B cell (primary cell): ENCODE measurements around the gene TIMMDC1. TPM values are rescaled to one million over a fixed set of nuclear protein-coding genes. Genes with fewer than 3 reads are reported as not detected.
A peak's percentile ranks its signal among the peaks of the same experiment; 100 is the strongest.
"Not testable (repeated sequence)": the region's sequence is repeated elsewhere in the genome, so short reads cannot be mapped to it uniquely, and the experiment has no call there.

Experiments used
- ATAC-seq: fragments of 200-7000 bp; cut with Tn5 transposase; one replicate; pipeline ENCODE4 v1.10.0; 2021; ENCODE audit warnings: low read depth, mild to moderate bottlenecking, moderate number of reproducible peaks, moderate library complexity
- CTCF ChIA-PET: fragments of 350-600 bp; sonication (Branson Sonifier 250); formaldehyde crosslinking; loops from one replicate; lab custom pipeline; 2021; ENCODE audit warnings: antibody characterized with exemption, inconsistent platforms; lab: Charles Lee
- POLR2A ChIA-PET: fragments of 350-600 bp; sonication (Branson Sonifier 250); formaldehyde crosslinking; loops from one replicate; lab custom pipeline; 2021; ENCODE audit warnings: antibody characterized with exemption; lab: Charles Lee
- DNase-seq: peaks from one replicate; pipeline ENCODE4 v3.0.0; 2013
- H2AFZ ChIP-seq: 2 replicates; pipeline ENCODE4 v1.6.1; 2012; ENCODE audit warnings: mild to moderate bottlenecking, low read depth, low read length; ENCODE audit not compliant: insufficient read depth, poor library complexity, severe bottlenecking
- H3K27ac ChIP-seq, 2 donors: 1 replicate in 1 of 2; 2 replicates in 1 of 2; pipeline ENCODE4 v1.5.1; 2012 to 2013; ENCODE audit warnings: low read length in 2 of 2, mild to moderate bottlenecking in 2 of 2, moderate library complexity in 1 of 2
- H3K27me3 ChIP-seq, 4 experiments: fragments of 200-600 bp in 1 of 4; sonication (generic) in 1 of 4; replicated peaks in 1 of 4; 1 replicate in 2 of 4; 2 replicates in 2 of 4; pipeline versions ENCODE4 v1.6.1 to v1.7.0; 2013 to 2016; ENCODE audit warnings: low read length in 3 of 4, mild to moderate bottlenecking in 2 of 4, mixed read lengths in 1 of 4, moderate library complexity in 1 of 4; ENCODE audit not compliant: insufficient read depth in 4 of 4, control insufficient read depth in 3 of 4; ENCODE audit errors: control extremely low read depth in 1 of 4
- H3K36me3 ChIP-seq, 2 experiments: replicated peaks in 1 of 2; 1 replicate in 1 of 2; 2 replicates in 1 of 2; pipeline versions ENCODE4 v1.6.1 to v1.7.1; 2013; ENCODE audit warnings: low read length in 1 of 2; ENCODE audit not compliant: insufficient read depth in 2 of 2, control insufficient read depth in 1 of 2; ENCODE audit errors: control extremely low read depth in 1 of 2, extremely low read depth in 1 of 2
- H3K4me1 ChIP-seq, 2 donors: fragments of 200-600 bp in 1 of 2; sonication (generic) in 1 of 2; 1 replicate in 1 of 2; 2 replicates in 1 of 2; pipeline versions ENCODE4 v1.5.1 to v1.6.1; 2013 to 2017; ENCODE audit warnings: low read length in 2 of 2; ENCODE audit not compliant: control insufficient read depth in 2 of 2, insufficient read depth in 2 of 2
- H3K4me2 ChIP-seq: replicated peaks from 2 replicates; pipeline ENCODE3; 2012; ENCODE audit warnings: mild to moderate bottlenecking, low read depth, low read length; ENCODE audit not compliant: poor library complexity, severe bottlenecking
- H3K4me3 ChIP-seq, 5 experiments: fragments of 200-600 bp in 1 of 5; sonication (generic) in 1 of 5; 1 replicate in 3 of 5; 2 replicates in 2 of 5; pipeline versions ENCODE4 v1.5.1 to v1.7.0; 2011 to 2016; ENCODE audit warnings: low read length in 4 of 5, mild to moderate bottlenecking in 4 of 5, low read depth in 2 of 5, control low read depth in 1 of 5, moderate library complexity in 1 of 5; ENCODE audit not compliant: insufficient read depth in 1 of 5; ENCODE audit errors: control extremely low read depth in 1 of 5, extremely low read depth in 1 of 5
- H3K79me2 ChIP-seq: fragments of 200-600 bp; sonication (generic); one replicate; pipeline ENCODE4 v1.6.0; 2016; ENCODE audit warnings: low read length; ENCODE audit not compliant: control insufficient read depth, insufficient read depth
- H3K9ac ChIP-seq: fragments of 200-600 bp; sonication (generic); 2 replicates; pipeline ENCODE4 v1.6.1; 2017; ENCODE audit warnings: mild to moderate bottlenecking, low read length, moderate library complexity
- H3K9me3 ChIP-seq, 3 donors: one replicate each; pipeline versions ENCODE4 v1.6.1 to v1.7.1; 2013; ENCODE audit warnings: low read length in 2 of 3; ENCODE audit not compliant: control insufficient read depth in 2 of 3, insufficient read depth in 1 of 3; ENCODE audit errors: control extremely low read depth in 1 of 3
- H4K20me1 ChIP-seq: 2 replicates; pipeline ENCODE4 v1.6.0; 2012; ENCODE audit warnings: mild to moderate bottlenecking, low read length; ENCODE audit not compliant: insufficient read depth, control insufficient read depth, poor library complexity, severe bottlenecking
- H3K27ac Mint-ChIP-seq: one replicate; pipeline ENCODE4 v1.8.0; 2021; ENCODE audit warnings: mixed read lengths
- H3K27me3 Mint-ChIP-seq: one replicate; pipeline ENCODE4 v1.8.0; 2021; ENCODE audit warnings: mixed read lengths
- H3K4me1 Mint-ChIP-seq: one replicate; pipeline ENCODE4 v1.8.0; 2021; ENCODE audit warnings: mixed read lengths
- H3K4me3 Mint-ChIP-seq: one replicate; pipeline ENCODE4 v1.8.0; 2021; ENCODE audit warnings: mixed read lengths
- H3K9me3 Mint-ChIP-seq: one replicate; pipeline ENCODE4 v1.8.0; 2022; ENCODE audit warnings: mixed read lengths; ENCODE audit not compliant: insufficient read depth
- EZH2 ChIP-seq: IDR thresholded peaks from 2 replicates; pipeline ENCODE4 v1.6.1; 2012; ENCODE audit warnings: borderline replicate concordance, low read depth, mild to moderate bottlenecking, moderate library complexity, low read length; ENCODE audit not compliant: insufficient read depth, poor library complexity, severe bottlenecking
- WGBS: methylation state at CpG from one replicate; pipeline ENCODE4 v1.1.5; 2013; ENCODE audit warnings: missing lambda C conversion rate; ENCODE audit not compliant: insufficient coverage; 5-methylcytosine and 5-hydroxymethylcytosine counted together
- intact Hi-C: fragments of 100-400 bp; cut with micrococcal nuclease; formaldehyde crosslinking; loops from one replicate; pipeline ENCODE4 v1.10.0; 2022
- polyA plus RNA-seq: library from polyadenylated mRNA; depleted of rRNA; stranded (reverse); fragments of >200 nt; gene quantifications from 2 replicates; pipeline ENCODE4 v1.2.3, GENCODE V29; 2012
- total RNA-seq, 2 donors: library from RNA; stranded (reverse); fragments of 120-200 nt in 1 of 2; gene quantifications; 1 replicate in 1 of 2; 2 replicates in 1 of 2; pipeline versions ENCODE4 v1.2.3 to v1.2.4, GENCODE V29; 2013 to 2022
- TF ChIP-seq, protein P1 (sequence below): fragments of 200-600 bp; IDR thresholded peaks from one replicate; pipeline ENCODE4 v1.8.0; 2022; ENCODE audit warnings: antibody characterized with exemption, mild to moderate bottlenecking

TIMMDC1 gene
- total and polyA plus RNA-seq, 2 donors (not counting 1 experiment from before 2014, with no cell fraction given), result 50.5 to 58.5 TPM

GRCh38 chr3:119562307-119562961 lies 64.1 kb downstream of the TIMMDC1 start:
- CTCF ChIA-PET, result interaction anchor here (0.7 to 2.1 kb wide), 3 partner anchors 10 to 321 kb away, joined by 3 to 7 read pairs (median 3); no protein-coding TSS in a partner anchor
- H2AFZ ChIP-seq, result peak overlapping the region; percentile 59
- 33% methylated on average over 5 of the region's 6 CpGs for WGBS
- H3K4me1 Mint-ChIP-seq, result peaks cover 60% of the 10 kb centered on the region
- no peaks in the 10 kb centered on the region for H3K27me3 Mint-ChIP-seq
- peaks cover 27 to 44% of the 10 kb centered on the region in 2 donors for H3K4me1 ChIP-seq
- H3K27me3 ChIP-seq, result no peaks in the 10 kb centered on the region
- POLR2A ChIA-PET, result interaction anchor here (0.7 to 1.5 kb wide), 2 partner anchors 23 to 99 kb away, joined by 3 read pairs; partner anchors contain the start of gene TMEM39A
- peak overlapping the region; percentile 99 for H3K27ac Mint-ChIP-seq
- DNase-seq, result peak; percentile 93
- TF ChIP-seq EZH2, result no peak
- TF ChIP-seq, protein P1, sequence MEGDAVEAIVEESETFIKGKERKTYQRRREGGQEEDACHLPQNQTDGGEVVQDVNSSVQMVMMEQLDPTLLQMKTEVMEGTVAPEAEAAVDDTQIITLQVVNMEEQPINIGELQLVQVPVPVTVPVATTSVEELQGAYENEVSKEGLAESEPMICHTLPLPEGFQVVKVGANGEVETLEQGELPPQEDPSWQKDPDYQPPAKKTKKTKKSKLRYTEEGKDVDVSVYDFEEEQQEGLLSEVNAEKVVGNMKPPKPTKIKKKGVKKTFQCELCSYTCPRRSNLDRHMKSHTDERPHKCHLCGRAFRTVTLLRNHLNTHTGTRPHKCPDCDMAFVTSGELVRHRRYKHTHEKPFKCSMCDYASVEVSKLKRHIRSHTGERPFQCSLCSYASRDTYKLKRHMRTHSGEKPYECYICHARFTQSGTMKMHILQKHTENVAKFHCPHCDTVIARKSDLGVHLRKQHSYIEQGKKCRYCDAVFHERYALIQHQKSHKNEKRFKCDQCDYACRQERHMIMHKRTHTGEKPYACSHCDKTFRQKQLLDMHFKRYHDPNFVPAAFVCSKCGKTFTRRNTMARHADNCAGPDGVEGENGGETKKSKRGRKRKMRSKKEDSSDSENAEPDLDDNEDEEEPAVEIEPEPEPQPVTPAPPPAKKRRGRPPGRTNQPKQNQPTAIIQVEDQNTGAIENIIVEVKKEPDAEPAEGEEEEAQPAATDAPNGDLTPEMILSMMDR, result no peak
- peak overlapping the region; percentile 86 for H3K4me3 Mint-ChIP-seq
- peak overlapping the region; percentile 70 for H3K4me2 ChIP-seq
- peak overlapping the region; percentile 92 for H3K27ac ChIP-seq
- H3K9me3 Mint-ChIP-seq, result no peaks in the 10 kb centered on the region
- peaks cover 17% of the 10 kb centered on the region for H3K79me2 ChIP-seq
- peak; percentile 74 for ATAC-seq
- no peaks in the 10 kb centered on the region for H4K20me1 ChIP-seq
- H3K9me3 ChIP-seq, result no peaks in the 10 kb centered on the region
- H3K4me3 ChIP-seq, result peak overlapping the region in 3 of 5 experiments; percentile 3 to 53 (median 33)
- H3K36me3 ChIP-seq, result no peaks in the 10 kb centered on the region
- intact Hi-C loops, result loop anchor here (1.0 kb wide), 4 partner anchors 17 to 239 kb away; partner anchors contain the start of genes ADPRH and COX17
- peak overlapping the region; percentile 65 for H3K9ac ChIP-seq

GRCh38 chr3:119563334-119563733 lies 65.0 kb downstream of the TIMMDC1 start:
- DNase-seq, H3K9ac ChIP-seq: not testable (repeated sequence)

More at GRCh38 chr3:119563334-119563733, 65.0 kb downstream of the TIMMDC1 start:
- WGBS, result no CpG with 5 or more reads among the region's 2 CpGs
- H3K9me3 Mint-ChIP-seq, H4K20me1 ChIP-seq, H3K4me3 ChIP-seq, H2AFZ ChIP-seq, H3K9me3 ChIP-seq, H3K27me3 ChIP-seq, ATAC-seq, H3K36me3 ChIP-seq, intact Hi-C loops, H3K4me2 ChIP-seq, H3K4me3 Mint-ChIP-seq, H3K27me3 Mint-ChIP-seq: not testable (repeated sequence)
- peaks cover 11% of the 10 kb centered on the region for H3K79me2 ChIP-seq
- peak overlapping the region; percentile 75 for H3K27ac Mint-ChIP-seq
- ChIA-PET POLR2A (interaction anchor here (0.7 to 1.5 kb wide), 2 partner anchors 33 to 100 kb away, joined by 3 to 4 read pairs; partner anchors contain the start of gene TMEM39A), CTCF (interaction anchor here (2.1 kb wide), 1 partner anchor 118 kb away, joined by 7 read pairs; no protein-coding TSS in a partner anchor)
- peaks cover 51% of the 10 kb centered on the region for H3K4me1 Mint-ChIP-seq
- H3K4me1 ChIP-seq, result peaks cover 23 to 39% of the 10 kb centered on the region in 2 donors
- peak overlapping the region; percentile 92 for H3K27ac ChIP-seq
